HepG2 (cell line): Measurements from ENCODE around the gene NDUFS2. TPM values are rescaled to one million over a fixed set of nuclear protein-coding genes. Genes with fewer than 3 reads are reported as not detected.

Source experiments
- HOXA9 ChIP-seq: sonication (generic); formaldehyde crosslinking; IDR thresholded peaks from 2 replicates; pipeline ENCODE4 v1.8.1; 2022; ENCODE audit warnings: missing genetic modification reagents, mild to moderate bottlenecking, moderate library complexity, borderline replicate concordance
- RBM39 ChIP-seq: fragments of 200-400 bp; formaldehyde crosslinking; IDR thresholded peaks from one replicate; pipeline ENCODE4 v1.6.1; 2018; ENCODE audit warnings: antibody characterized with exemption, mild to moderate bottlenecking, low read depth, low read length; ENCODE audit not compliant: poor library complexity, severe bottlenecking
- RELA ChIP-seq: sonication (generic); formaldehyde crosslinking; IDR thresholded peaks from 2 replicates; pipeline ENCODE4 v1.4.0; 2020; ENCODE audit warnings: missing genetic modification reagents
- ZFP41 ChIP-seq: sonication (generic); formaldehyde crosslinking; IDR thresholded peaks from 2 replicates; pipeline ENCODE4 v1.4.0; 2020; ENCODE audit warnings: mild to moderate bottlenecking, missing genetic modification reagents, borderline replicate concordance
- ZNF296 ChIP-seq: sonication (generic); formaldehyde crosslinking; conservative IDR thresholded peaks from 2 replicates; pipeline ENCODE4 v1.5.0; 2020; ENCODE audit warnings: mild to moderate bottlenecking, missing genetic modification reagents
- ZNF530 ChIP-seq: sonication (generic); formaldehyde crosslinking; IDR thresholded peaks from 2 replicates; pipeline ENCODE4 v1.5.0; 2020; ENCODE audit warnings: low read depth, mild to moderate bottlenecking, missing genetic modification reagents
- ZNF543 ChIP-seq: sonication (generic); formaldehyde crosslinking; IDR thresholded peaks from 2 replicates; pipeline ENCODE4 v1.4.0; 2020; ENCODE audit warnings: mild to moderate bottlenecking, missing genetic modification reagents
- ZNF850 ChIP-seq: sonication (generic); formaldehyde crosslinking; conservative IDR thresholded peaks from 2 replicates; pipeline ENCODE4 v1.9.0; 2021; ENCODE audit warnings: mild to moderate bottlenecking, missing genetic modification reagents
- polyA plus RNA-seq, 8 experiments: library from polyadenylated mRNA; depleted of rRNA in 3 of 8; stranded (reverse) in 7 of 8; unstranded in 1 of 8; fragments of >200 nt; fragmentation: Illumina TruSeq in 4 of 8; extraction: Trizol in 4 of 8; gene quantifications; 2 replicates each; pipeline versions ENCODE4 v1.2.1 to v1.2.3, GENCODE V29; 2011 to 2016; ENCODE audit warnings: low read depth in 4 of 8, missing spikeins in 1 of 8, mixed read lengths in 1 of 8; ENCODE audit not compliant: insufficient read depth in 1 of 8
- total RNA-seq, 5 experiments: library from RNA; depleted of rRNA; stranded (reverse); fragments of >200 nt; fragmentation: Illumina TruSeq; extraction: Trizol; gene quantifications; 2 replicates each; pipeline ENCODE4 v1.2.3, GENCODE V29; 2016; ENCODE audit warnings: low read depth in 1 of 5
- TF ChIP-seq, protein P1 (sequence below): sonication (generic); formaldehyde crosslinking; IDR thresholded peaks from 2 replicates; pipeline ENCODE4 v1.5.1; 2020; ENCODE audit warnings: mild to moderate bottlenecking, missing genetic modification reagents, moderate library complexity
- TF ChIP-seq, protein P2 (sequence below): sonication (generic); formaldehyde crosslinking; IDR thresholded peaks from 2 replicates; pipeline ENCODE4; 2020; ENCODE audit warnings: missing genetic modification reagents, mild to moderate bottlenecking, borderline replicate concordance
- TF ChIP-seq, protein P3 (sequence below): sonication (generic); formaldehyde crosslinking; IDR thresholded peaks from 2 replicates; pipeline ENCODE4 v1.5.0; 2020; ENCODE audit warnings: missing genetic modification reagents
- TF ChIP-seq, protein P4 (sequence below): sonication (generic); formaldehyde crosslinking; IDR thresholded peaks from 2 replicates; pipeline ENCODE4 v1.8.1; 2023; ENCODE audit warnings: mild to moderate bottlenecking, inconsistent platforms, moderate library complexity, missing genetic modification reagents, borderline replicate concordance
- TF ChIP-seq, protein P5 (sequence below): IDR thresholded peaks from 2 replicates; pipeline ENCODE4 v1.6.1; 2016; ENCODE audit warnings: low read depth, control low read depth

NDUFS2 gene
- total and polyA plus RNA-seq, 2 of the 13 experiments (the other 11 are each of a cell fraction or from before 2014, with no cell fraction given): 89.9 to 118 TPM

DNA sequence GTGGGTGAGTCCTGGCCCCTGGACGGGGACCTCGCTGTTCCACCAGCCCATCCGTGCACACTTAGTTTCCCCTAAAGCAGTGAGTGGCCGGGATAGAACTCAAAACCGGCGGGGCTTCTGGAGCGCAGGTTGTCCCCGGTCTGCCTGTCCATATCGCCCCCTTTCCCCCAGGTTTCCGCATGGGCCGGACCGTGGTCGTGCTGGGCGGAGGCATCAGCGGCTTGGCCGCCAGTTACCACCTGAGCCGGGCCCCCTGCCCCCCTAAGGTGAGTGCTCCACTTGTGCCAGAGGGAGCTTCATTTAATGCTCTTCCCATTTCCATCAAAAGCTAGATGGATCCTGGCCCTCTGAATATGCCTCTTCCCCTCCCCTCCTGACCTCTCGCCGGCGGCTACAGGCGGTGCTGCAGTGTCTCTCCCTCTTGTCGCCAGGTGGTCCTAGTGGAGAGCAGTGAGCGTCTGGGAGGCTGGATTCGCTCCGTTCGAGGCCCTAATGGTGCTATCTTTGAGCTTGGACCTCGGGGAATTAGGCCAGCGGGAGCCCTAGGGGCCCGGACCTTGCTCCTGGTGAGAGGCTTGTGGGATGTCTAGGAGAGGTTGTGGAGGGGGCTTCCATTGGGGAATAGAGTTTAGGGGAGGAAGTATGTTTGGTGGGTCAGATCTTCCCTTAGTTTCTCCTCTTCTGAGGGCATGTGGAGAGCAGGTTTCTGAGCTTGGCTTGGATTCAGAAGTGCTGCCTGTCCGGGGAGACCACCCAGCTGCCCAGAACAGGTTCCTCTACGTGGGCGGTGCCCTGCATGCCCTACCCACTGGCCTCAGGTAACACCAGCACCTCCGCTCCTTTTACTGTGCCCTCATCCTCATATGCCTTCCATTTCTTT lies 35.3 kb upstream of the NDUFS2 start (continued):
- TF ChIP-seq, protein P1, sequence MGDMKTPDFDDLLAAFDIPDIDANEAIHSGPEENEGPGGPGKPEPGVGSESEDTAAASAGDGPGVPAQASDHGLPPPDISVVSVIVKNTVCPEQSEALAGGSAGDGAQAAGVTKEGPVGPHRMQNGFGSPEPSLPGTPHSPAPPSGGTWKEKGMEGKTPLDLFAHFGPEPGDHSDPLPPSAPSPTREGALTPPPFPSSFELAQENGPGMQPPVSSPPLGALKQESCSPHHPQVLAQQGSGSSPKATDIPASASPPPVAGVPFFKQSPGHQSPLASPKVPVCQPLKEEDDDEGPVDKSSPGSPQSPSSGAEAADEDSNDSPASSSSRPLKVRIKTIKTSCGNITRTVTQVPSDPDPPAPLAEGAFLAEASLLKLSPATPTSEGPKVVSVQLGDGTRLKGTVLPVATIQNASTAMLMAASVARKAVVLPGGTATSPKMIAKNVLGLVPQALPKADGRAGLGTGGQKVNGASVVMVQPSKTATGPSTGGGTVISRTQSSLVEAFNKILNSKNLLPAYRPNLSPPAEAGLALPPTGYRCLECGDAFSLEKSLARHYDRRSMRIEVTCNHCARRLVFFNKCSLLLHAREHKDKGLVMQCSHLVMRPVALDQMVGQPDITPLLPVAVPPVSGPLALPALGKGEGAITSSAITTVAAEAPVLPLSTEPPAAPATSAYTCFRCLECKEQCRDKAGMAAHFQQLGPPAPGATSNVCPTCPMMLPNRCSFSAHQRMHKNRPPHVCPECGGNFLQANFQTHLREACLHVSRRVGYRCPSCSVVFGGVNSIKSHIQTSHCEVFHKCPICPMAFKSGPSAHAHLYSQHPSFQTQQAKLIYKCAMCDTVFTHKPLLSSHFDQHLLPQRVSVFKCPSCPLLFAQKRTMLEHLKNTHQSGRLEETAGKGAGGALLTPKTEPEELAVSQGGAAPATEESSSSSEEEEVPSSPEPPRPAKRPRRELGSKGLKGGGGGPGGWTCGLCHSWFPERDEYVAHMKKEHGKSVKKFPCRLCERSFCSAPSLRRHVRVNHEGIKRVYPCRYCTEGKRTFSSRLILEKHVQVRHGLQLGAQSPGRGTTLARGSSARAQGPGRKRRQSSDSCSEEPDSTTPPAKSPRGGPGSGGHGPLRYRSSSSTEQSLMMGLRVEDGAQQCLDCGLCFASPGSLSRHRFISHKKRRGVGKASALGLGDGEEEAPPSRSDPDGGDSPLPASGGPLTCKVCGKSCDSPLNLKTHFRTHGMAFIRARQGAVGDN (CRISPR knock-in tag): peak; percentile 50
- TF ChIP-seq ZNF296 (no peak), RBM39 (peak; percentile 44), ZNF543 (CRISPR knock-in tag) (no peak), RELA (CRISPR knock-in tag) (no peak), ZNF850 (CRISPR knock-in tag) (no peak), ZNF530 (CRISPR knock-in tag) (no peak), ZFP41 (CRISPR knock-in tag) (no peak), HOXA9 (no peak)
- TF ChIP-seq, protein P2, sequence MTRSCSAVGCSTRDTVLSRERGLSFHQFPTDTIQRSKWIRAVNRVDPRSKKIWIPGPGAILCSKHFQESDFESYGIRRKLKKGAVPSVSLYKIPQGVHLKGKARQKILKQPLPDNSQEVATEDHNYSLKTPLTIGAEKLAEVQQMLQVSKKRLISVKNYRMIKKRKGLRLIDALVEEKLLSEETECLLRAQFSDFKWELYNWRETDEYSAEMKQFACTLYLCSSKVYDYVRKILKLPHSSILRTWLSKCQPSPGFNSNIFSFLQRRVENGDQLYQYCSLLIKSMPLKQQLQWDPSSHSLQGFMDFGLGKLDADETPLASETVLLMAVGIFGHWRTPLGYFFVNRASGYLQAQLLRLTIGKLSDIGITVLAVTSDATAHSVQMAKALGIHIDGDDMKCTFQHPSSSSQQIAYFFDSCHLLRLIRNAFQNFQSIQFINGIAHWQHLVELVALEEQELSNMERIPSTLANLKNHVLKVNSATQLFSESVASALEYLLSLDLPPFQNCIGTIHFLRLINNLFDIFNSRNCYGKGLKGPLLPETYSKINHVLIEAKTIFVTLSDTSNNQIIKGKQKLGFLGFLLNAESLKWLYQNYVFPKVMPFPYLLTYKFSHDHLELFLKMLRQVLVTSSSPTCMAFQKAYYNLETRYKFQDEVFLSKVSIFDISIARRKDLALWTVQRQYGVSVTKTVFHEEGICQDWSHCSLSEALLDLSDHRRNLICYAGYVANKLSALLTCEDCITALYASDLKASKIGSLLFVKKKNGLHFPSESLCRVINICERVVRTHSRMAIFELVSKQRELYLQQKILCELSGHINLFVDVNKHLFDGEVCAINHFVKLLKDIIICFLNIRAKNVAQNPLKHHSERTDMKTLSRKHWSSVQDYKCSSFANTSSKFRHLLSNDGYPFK: no peak
- TF ChIP-seq, protein P3, sequence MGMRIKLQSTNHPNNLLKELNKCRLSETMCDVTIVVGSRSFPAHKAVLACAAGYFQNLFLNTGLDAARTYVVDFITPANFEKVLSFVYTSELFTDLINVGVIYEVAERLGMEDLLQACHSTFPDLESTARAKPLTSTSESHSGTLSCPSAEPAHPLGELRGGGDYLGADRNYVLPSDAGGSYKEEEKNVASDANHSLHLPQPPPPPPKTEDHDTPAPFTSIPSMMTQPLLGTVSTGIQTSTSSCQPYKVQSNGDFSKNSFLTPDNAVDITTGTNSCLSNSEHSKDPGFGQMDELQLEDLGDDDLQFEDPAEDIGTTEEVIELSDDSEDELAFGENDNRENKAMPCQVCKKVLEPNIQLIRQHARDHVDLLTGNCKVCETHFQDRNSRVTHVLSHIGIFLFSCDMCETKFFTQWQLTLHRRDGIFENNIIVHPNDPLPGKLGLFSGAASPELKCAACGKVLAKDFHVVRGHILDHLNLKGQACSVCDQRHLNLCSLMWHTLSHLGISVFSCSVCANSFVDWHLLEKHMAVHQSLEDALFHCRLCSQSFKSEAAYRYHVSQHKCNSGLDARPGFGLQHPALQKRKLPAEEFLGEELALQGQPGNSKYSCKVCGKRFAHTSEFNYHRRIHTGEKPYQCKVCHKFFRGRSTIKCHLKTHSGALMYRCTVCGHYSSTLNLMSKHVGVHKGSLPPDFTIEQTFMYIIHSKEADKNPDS (CRISPR knock-in tag): no peak
- TF ChIP-seq, protein P4, sequence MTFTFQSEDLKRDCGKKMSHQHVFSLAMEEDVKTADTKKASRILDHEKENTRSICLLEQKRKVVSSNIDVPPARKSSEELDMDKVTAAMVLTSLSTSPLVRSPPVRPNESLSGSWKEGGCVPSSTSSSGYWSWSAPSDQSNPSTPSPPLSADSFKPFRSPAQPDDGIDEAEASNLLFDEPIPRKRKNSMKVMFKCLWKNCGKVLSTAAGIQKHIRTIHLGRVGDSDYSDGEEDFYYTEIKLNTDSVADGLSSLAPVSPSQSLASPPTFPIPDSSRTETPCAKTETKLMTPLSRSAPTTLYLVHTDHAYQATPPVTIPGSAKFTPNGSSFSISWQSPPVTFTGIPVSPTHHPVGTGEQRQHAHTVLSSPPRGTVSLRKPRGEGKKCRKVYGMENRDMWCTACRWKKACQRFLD (CRISPR knock-in tag): 0 out of 2 replicates have a peak, but pooled peaks have one; percentile 9
- TF ChIP-seq, protein P5, sequence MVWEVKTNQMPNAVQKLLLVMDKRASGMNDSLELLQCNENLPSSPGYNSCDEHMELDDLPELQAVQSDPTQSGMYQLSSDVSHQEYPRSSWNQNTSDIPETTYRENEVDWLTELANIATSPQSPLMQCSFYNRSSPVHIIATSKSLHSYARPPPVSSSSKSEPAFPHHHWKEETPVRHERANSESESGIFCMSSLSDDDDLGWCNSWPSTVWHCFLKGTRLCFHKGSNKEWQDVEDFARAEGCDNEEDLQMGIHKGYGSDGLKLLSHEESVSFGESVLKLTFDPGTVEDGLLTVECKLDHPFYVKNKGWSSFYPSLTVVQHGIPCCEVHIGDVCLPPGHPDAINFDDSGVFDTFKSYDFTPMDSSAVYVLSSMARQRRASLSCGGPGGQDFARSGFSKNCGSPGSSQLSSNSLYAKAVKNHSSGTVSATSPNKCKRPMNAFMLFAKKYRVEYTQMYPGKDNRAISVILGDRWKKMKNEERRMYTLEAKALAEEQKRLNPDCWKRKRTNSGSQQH: no peak
